ENCODE data around the gene ZFP36L1. TPM values are rescaled to one million over a fixed set of nuclear protein-coding genes. Genes with fewer than 3 reads are reported as not detected.

ZFP36L1 gene
- total and polyA plus RNA-seq, 2 donors (not counting 3 experiments of a cell fraction or from before 2014, with no cell fraction given), result 46.0 to 89.6 TPM

DNA sequence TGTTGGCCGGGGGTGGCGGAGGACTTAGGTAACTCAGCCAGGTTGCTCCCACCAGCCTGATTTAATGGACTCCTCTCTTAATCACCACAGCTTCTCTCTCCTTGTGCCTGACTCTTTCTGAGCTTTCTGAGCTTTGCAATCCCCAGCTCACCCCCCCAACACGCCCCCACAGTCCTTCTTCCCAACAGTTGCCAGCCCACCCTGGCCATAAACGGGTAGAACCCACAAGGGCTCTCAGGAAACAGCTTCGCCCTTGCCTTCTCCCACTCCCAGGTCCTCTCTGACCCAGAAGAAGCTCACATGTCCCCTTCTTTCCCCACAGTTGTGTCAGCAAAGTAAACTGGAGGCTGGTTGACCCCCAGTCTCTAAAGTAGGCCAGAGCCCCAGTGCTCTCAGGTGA is 32.9 kb downstream of the ZFP36L1 start:
- no peaks in the 10 kb centered on the region for H3K27me3 ChIP-seq (ENCODE audit: control insufficient read depth in 2 of 2, insufficient read depth in 2 of 2, low read length in 2 of 2)
- no peaks in the 10 kb centered on the region for H3K9me3 ChIP-seq (replicated peaks; ENCODE audit: control insufficient read depth, insufficient read depth, low read length)
- H3K4me1 ChIP-seq (ENCODE audit: control insufficient read depth, extremely low read depth, insufficient read depth, low read length), result peaks cover 35% of the 10 kb centered on the region
- H3K27ac ChIP-seq (ENCODE audit: insufficient read depth, low read depth, low read length), result no peak overlapping the region
- no peak overlapping the region for H3K9ac ChIP-seq (replicated peaks; ENCODE audit: extremely low read depth, insufficient read depth, low read length)
- POLR2A ChIA-PET, result interaction anchor here (0.7 kb wide), 1 partner anchor 374 kb away, joined by 8 read pairs; no protein-coding TSS in a partner anchor
- dilution Hi-C loops (cut with MboI; ENCODE audit: extremely low pct_ligation_motif_present, low sequenced_read_pairs) (no loop called here), intact Hi-C loops (cut with micrococcal nuclease) (no loop called here)
- no TSS peak for BruUV-seq (replicated peaks)
- H3K4me2 ChIP-seq (ENCODE audit: insufficient read depth, low read length), result no peak overlapping the region
- H3K36me3 ChIP-seq (ENCODE audit: control insufficient read depth in 2 of 2, extremely low read depth in 1 of 2, insufficient read depth in 2 of 2, low read length in 2 of 2), result no peaks in the 10 kb centered on the region
- no peak overlapping the region for H2AFZ ChIP-seq (ENCODE audit: low read depth, low read length)
- no peak overlapping the region for H3K4me3 ChIP-seq (replicated peaks in 1 of 3; ENCODE audit: insufficient read depth in 1 of 3, low read depth in 1 of 3, low read length in 3 of 3)
- H3K9me1 ChIP-seq (replicated peaks; ENCODE audit: control insufficient read depth, extremely low read depth, insufficient read depth, low read length), result no peaks in the 10 kb centered on the region
- TF ChIP-seq POLR2A (IDR thresholded peaks at IDR 0.05; ENCODE audit: low read depth, low read length), result no peak
- no peak for TF ChIP-seq JUN (IDR thresholded peaks at IDR 0.05; ENCODE audit: borderline replicate concordance, insufficient read depth, insufficient read length, low read depth)
- TF ChIP-seq, protein P1, sequence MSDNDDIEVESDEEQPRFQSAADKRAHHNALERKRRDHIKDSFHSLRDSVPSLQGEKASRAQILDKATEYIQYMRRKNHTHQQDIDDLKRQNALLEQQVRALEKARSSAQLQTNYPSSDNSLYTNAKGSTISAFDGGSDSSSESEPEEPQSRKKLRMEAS (IDR thresholded peaks at IDR 0.05; ENCODE audit: insufficient read depth, insufficient read length), result no peak
- no peak for TF ChIP-seq MYC (IDR thresholded peaks at IDR 0.05; ENCODE audit: low read depth, low read length)
- no peak for TF ChIP-seq EZH2 (IDR thresholded peaks at IDR 0.05; ENCODE audit: borderline replicate concordance, low read depth, low read length, severe bottlenecking)
- TF ChIP-seq, protein P2, sequence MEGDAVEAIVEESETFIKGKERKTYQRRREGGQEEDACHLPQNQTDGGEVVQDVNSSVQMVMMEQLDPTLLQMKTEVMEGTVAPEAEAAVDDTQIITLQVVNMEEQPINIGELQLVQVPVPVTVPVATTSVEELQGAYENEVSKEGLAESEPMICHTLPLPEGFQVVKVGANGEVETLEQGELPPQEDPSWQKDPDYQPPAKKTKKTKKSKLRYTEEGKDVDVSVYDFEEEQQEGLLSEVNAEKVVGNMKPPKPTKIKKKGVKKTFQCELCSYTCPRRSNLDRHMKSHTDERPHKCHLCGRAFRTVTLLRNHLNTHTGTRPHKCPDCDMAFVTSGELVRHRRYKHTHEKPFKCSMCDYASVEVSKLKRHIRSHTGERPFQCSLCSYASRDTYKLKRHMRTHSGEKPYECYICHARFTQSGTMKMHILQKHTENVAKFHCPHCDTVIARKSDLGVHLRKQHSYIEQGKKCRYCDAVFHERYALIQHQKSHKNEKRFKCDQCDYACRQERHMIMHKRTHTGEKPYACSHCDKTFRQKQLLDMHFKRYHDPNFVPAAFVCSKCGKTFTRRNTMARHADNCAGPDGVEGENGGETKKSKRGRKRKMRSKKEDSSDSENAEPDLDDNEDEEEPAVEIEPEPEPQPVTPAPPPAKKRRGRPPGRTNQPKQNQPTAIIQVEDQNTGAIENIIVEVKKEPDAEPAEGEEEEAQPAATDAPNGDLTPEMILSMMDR (IDR thresholded peaks at IDR 0.05; ENCODE audit: extremely low read depth in 1 of 2, insufficient read depth in 1 of 2, low read depth in 1 of 2, low read length in 2 of 2), result no peak
- no peak for TF ChIP-seq FOS (IDR thresholded peaks at IDR 0.05; ENCODE audit: borderline replicate concordance, insufficient read depth, low read length)
- no peak for TF ChIP-seq GATA2 (IDR thresholded peaks at IDR 0.05; ENCODE audit: insufficient read depth, insufficient read length, low read depth, low read length)
- TF ChIP-seq POLR2AphosphoS5 (IDR thresholded peaks at IDR 0.05; ENCODE audit: insufficient read depth, low read depth, low read length), result no peak
- CTCF ChIA-PET, result interaction anchor here (1.0 to 1.4 kb wide), 2 partner anchors 20 to 57 kb away, joined by 3 read pairs; no protein-coding TSS in a partner anchor
- FAIRE-seq (no peak), DNase-seq (ENCODE audit: low read depth, low spot score) (no peak)
- no peaks in the 10 kb centered on the region for H4K20me1 ChIP-seq (replicated peaks; ENCODE audit: control insufficient read depth, extremely low read depth, insufficient read depth, low read length)
- H3K79me2 ChIP-seq (ENCODE audit: control insufficient read depth, insufficient read depth, low read length), result no peaks in the 10 kb centered on the region

Data from endothelial cell of umbilical vein (primary cell).